ENCODE data around the gene ZNF223.

The ZNF223 gene

DNA sequence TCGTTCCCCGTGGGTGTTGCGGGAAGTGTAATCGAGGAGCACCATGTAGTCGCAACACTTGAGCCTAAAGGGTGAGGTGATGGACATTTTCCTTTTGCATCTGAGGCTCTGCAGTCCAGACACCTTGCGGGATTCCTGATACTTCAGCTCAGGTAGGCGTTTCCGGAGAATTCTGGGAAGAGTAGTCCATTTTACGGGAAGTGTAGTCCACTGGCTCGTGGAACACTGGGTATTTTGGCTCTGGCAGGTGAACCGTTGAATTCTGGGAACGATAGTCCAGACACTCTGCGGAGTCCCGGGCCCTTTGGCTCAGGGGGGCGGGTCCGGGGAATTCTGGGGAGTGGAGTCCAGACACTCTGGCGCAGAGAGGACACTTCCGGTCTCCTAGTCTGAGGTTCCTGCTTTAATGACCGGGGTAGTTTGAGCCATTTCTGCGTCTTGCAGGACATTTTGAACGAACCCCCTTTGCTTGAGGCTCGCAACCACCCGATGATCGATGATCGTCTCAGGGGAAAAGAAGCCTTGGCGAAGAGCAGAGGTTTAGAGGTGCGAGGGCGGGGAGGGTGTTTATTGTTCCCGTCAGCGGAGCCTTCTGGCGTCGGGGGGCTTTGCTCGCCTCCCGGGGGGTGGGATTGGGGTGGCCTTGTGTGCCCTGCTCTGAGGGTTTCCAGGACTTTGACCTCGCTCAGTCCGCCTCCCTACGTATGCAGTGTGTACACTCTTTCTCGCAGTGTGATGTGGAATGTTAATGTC is at the start of gene ZNF223:
TSS of gene ZNF223 (plus strand) at position 387 of the 753 bp plus-strand sequence. CDS start 3,141 bp downstream, outside the sequence.
- FAIRE-seq = no peak

DNA sequence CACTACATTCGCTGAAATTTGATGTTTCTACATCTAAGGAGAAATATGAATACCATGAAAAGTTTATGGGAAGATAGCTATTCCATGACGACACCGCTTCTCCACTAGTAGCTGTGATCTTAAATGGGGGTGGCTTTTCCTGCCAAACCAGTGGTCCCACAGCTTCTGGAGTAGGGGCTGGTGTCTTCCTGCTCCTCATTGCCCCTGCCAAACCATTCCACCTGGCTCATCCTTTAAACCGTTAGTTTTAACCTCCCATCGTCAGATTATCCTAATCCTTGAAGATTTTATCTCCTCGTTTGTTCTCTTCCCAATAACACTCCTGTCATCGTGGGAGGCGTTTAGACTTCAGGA is 49.6 kb upstream of the ZNF223 start:
- FAIRE-seq = no peak

DNA sequence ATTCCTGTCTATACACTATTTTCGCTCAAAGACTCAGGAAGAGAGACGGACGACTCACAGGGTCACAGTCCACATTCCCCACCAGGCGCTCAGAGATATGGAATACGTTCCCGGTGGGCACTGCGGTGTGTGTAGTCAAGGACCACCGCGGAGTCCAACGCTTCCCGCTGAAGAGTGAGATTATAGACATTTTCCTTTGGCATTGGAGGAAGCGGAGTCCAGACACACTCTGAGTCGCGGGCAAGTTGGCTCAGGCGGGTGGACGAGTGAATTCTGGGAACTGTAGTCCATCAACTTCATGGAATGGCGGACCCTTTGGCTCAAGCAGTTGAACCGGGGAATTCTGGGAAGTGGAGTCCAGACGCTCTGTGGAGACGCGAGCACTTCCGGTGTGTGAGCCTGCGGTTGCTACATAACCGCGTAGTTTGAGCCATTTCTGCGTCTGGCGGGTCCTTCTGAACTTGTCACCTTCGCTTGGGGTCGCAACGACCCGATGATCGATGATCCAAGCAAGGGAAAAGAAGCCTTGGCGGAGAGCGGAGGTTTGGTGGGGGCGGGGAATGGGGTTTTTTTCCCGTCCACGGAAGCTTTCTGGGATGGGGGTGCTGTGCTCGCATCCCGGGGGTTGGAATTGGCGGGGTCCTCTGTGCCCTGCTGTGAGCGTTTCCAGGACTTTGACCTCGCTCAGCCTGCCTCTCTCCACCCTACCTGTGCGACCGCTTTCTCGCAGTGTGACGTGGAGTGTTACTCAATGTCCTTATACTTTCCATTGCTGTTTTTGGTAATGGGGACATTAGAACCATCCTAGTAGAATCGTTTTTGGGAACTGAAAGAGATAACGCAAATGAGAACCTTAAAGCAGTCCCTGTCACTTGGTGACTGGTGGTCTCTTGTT is 49.0 kb upstream of the ZNF223 start, which contains the start of gene ZNF230:
TSS of gene ZNF230 (plus strand) at position 392 of the 895 bp plus-strand sequence. CDS start 4,122 bp downstream, outside the sequence.
- peak; percentile 97 for FAIRE-seq

DNA sequence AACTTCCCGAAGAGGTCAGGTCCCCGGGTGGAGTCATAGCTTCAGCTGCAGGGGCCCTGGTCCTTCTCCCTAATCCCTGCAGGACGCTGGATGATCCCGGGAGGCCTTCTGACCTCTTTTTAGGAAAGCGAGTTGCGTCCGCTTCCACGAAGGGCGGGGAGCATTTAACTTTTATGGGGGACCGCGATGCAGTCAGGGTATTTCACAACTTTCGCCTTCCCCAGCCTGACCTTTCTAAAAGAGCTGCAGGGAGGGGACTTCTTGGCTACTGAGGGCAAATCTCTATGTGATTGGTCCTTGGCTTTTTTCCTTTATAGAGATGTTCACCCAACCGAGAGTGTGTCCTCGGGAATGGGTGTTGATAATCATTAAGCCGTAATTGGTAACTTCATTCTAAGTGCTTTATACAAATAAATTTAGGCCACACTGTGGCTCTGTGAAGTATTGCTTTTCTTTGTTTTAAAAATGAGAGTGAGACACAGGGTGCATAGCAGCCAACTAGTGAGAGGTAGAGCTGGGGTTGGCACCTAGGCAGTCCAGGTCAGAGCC is 48.3 kb upstream of the ZNF223 start:
- no peak for FAIRE-seq

DNA sequence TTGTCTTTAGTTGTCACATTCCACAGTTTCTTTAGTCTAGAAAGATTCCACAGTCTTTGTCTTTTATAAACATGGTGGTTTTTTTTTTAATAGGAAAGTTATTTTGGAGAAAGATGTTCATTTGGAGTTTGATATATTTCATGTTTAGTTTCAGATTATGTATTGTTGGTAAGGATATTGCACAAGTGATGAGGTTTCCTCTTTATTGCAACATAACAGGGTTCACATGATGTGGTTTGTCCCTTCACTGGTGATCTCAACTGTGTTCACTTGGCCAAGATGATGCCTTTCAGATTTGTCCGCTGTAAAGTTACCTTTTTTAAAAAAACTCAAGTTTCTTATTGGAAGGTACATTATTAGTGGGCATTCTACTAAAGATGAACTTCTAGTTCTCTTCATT is 45.9 kb upstream of the ZNF223 start:
- no peak for FAIRE-seq

DNA sequence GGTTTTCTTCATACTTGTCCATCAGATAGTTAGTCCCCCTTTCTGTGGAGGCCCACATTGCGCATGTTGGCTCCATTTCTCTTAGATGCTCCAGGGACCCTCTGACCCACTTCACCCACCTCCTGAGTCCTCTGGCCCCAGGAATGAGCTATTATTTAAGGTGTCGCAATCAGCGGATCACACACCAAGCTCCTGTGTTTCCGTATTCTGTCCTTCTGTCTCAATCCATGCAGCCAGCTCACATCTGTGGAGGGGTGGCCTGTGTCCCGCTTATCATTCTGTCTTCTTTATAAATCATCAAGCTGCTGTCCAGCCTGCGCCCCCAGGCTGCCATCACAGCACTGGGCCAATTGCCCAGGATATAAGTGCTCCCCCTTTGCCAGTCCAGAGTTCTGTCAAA is 44.4 kb upstream of the ZNF223 start:
- FAIRE-seq = no peak

DNA sequence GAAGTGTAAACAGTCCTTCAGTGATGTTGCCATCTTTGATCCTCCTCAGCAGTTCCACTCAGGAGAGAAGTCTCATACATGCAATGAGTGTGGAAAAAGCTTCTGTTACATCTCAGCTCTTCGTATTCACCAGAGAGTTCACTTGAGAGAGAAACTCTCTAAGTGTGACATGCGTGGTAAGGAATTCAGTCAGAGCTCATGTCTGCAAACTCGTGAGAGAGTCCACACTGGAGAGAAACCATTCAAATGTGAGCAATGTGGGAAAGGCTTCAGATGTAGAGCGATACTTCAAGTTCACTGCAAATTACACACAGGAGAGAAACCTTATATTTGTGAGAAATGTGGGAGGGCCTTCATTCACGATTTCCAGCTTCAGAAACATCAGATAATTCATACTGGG is 41.4 kb upstream of the ZNF223 start:
- FAIRE-seq = no peak

DNA sequence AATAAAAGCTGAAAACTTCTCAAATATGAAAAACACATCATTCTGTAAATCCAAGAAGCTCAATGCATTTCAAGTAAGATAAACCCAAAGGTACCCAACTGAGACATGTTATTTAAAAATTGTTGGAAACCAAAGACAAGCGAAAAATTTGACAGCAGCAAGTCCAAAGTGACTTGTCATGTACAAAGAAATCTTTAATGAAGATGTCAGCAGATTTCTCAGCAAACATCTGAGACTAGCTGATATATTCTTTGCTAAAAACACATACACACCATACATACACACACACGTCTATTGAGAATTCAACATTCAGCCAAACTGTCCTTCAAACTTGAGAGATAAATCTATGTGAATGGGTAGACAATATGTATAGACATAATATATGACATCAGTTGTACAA is 32.3 kb upstream of the ZNF223 start:
- no peak for FAIRE-seq

DNA sequence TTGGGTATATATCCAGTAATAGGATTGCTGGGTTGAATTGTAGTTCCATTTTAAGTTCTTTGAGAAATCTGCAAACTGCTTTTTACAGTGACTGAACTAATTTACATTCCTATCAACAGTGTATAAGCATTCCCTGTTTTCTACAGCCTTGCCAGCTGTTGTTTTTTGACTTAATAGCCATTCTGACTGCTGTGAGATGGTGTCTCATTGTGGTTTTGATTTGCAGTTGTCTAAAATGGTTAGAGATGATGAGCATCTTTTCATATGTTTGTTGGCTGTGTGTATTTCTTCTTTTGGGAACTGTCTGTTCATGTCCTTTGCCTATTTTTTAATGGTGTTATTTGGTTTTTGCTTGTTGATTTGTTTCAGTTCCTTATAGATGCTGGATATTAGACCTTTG is 30.6 kb upstream of the ZNF223 start:
- no peak for FAIRE-seq

DNA sequence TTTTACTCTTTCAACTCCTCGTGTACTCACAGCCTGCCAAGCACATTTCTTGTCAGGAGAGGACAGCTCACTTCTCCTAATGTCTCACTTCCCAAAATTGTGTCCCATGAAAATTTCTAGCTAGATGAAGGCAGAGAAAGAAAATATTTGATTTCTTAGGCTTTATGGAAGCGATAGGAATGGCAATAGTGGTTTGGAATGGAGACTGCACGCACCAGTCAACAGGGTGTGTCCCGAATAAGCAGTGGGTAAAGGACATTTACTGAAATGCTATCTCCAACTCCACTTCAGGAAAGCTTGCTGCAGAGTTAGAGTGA is 27.0 kb upstream of the ZNF223 start:
- no peak for FAIRE-seq

DNA sequence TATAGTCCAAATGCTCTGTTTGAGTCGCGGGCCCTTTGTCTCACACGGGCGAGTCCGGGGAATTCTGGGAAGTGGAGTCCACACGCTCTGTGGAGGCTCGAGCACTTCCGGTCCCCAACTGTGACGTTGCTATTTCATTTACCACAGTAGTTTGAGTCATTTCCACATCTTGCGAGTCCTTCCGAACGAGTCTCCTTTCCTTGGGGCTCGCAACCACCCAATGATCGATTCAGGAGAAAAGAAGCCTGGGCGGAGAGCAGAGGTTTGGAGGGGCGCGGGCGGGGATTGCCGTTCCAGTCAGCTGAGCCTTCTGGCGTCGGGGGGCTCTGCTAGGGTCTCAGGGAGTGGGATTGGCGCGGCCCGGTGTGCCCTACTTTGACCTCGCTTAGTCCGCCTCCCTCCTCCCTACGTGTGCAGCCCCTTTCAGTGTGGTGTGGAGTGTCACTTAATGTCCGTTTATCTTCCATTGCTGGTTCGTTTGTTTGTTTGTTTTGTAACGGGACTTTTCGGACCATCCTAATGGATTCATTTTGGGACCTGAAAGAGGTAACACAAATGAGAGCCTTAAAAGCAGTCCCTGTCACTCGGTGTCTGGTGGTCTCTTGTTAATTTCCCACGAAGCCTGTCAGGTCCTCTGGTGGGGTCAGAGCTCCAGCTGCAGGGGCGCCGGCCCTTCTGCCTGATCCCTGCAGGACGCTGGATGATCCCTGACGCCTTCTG is 26.5 kb upstream of the ZNF223 start, which contains the start of gene ZNF222:
TSS of gene ZNF222 (plus strand) at position 163 of the 720 bp plus-strand sequence. CDS start at position 221, 58 bp downstream.
- FAIRE-seq = no peak

DNA sequence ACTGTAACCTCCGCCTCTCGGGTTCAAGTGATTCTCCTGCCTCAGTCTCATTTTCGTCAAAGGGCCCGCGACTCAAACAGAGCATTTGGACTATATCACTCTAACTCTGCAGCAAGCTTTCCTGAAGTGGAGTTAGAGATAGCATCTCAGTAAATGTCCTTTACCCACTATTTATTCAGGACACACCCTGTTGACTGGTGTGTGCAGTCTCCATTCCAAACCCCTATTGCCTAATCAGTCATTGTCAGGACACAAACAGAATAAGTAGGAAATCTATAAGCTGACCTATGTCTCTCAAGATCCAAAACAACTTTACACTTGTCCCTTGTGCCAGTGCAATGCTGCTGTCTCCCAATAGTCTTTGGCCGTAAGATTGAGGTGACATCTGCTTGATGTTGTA is 25.2 kb upstream of the ZNF223 start:
- FAIRE-seq = no peak

DNA sequence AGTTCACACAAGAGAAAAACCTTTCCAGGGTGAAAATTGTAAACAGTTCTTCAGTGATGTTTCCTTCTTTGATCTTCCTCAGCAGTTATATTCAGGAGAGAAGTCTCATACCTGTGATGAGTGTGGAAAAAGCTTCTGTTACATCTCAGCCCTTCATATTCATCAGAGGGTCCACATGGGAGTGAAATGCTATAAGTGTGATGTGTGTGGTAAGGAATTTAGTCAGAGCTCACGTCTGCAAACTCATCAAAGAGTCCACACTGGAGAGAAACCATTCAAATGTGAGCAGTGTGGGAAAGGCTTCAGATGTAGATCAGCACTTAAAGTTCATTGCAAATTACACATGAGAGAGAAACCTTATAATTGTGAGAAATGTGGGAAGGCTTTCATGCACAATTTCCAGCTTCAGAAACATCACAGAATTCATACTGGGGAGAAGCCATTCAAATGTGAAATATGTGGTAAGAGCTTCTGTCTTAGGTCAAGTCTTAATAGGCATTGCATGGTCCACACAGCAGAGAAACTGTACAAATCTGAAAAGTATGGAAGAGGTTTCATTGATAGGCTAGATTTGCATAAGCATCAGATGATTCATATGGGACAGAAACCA is 19.7 kb upstream of the ZNF223 start:
- no peak for FAIRE-seq

DNA sequence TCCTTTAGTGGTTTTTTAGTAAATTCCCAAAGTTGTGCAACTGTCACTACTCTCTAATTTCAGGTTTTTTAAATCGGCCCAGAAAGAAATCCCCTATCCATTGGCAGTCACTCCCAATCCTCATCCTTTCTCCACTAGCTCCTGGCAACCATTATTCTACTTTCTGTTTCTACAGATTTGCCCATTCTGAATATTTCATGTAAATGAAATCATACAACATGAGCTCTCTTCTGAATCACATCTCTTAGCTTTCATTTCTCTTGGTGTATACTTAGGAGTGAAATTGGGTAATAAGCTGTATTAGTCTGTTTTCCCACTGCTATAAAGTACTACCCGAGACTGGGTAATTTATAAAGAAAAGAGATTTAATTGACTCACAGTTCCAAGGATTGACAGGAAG is 9.7 kb upstream of the ZNF223 start:
- FAIRE-seq = no peak

DNA sequence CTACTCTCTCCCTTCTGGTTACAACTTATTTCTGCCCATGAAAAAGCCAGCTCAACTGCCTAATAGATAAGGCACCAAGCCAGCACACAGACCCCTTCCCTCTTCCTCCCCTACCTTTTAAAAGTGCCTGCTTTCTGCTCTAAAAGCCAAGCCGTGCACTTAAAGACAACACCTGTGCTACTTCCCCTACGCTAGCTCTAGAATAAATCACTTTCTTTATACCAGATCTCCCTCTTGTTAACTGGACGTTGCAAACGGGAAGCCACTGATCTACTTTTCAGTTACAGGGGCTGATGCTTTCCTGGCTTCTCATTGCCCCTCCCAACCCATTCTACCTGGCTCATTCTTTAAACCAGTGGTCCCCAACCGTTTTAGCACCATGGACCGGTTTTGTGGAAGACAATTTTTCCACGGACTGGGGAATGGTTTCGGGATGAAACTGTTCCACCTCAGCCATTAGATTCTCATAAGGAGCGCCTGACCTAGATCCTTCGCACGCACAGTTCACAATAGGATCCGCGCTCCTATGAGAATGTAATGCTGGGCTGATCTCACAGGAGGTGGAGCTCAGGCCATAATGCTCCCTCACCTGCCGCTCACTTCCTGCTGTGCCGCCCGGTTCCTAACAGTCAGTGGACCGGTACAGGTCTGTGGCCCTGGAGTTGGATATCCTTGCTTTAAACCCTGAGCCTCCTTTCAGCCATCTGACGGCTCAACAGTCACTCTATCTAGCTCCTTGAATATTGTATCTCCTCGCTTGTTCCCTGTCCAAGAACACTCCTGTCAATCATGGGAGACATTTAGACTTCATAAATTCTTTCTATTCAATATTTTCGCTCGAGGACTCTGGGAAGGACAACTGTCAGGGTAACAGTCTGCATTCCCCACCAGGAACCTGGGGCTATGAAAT is 841 bp upstream of the ZNF223 start:
- no peak for FAIRE-seq

DNA sequence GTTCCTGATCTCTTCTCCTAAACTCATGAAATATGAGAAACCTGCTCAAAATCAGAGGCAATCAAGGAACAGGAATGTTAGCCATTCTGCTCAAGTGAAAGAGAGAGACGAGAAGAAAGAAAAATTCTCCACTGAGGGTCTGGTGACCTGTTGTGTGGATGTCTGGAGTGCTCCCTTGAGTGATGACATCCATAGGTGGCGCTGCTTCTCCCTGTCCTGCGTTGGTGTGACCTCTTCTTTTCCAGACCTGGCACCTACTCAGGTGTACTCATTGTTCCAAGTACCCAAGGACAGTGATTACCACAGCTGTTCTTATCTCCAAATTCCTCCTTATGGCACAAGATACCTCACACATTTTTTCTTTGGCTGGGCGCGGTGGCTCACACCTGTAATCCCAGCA is 4.0 kb downstream of the ZNF223 start:
- no peak for FAIRE-seq

DNA sequence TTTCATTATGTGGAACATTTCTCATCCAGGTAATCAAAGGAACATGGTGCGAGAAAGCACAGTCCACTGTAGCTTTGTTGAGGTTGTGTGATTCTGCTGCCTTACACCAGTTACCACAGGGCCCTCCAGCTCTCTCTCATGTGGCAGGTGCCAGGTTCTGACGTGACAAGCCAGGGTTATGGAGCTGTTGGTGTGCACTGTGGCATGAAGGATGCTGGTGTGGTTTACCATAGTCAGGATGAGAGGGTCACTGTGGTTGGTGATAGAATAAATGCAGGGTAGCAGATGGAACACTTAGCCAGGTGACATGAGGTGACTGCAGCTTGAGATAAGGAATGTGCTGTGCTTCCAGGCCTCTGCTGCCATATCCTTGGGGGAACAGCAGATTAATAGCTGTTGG is 7.4 kb downstream of the ZNF223 start:
- FAIRE-seq = no peak

DNA sequence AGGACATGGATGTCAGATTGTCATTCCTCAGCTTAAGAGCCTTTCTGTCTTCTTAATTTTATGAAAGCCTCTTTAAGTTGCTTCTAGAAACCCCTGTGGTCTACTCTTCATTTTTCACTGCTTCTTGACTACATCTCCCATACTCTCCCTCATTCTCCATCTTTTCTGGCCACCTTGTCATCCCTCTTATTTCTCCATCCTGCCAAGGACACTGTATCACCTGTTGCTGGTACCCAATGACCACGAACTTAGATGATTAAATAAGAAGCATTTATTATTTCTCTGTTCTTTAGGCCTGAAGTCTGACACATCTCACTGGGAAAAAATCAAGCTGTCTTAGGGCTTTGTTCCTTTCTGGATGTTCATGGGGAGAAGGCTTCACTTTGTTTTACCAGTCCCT is 9.2 kb downstream of the ZNF223 start:
- FAIRE-seq = no peak

DNA sequence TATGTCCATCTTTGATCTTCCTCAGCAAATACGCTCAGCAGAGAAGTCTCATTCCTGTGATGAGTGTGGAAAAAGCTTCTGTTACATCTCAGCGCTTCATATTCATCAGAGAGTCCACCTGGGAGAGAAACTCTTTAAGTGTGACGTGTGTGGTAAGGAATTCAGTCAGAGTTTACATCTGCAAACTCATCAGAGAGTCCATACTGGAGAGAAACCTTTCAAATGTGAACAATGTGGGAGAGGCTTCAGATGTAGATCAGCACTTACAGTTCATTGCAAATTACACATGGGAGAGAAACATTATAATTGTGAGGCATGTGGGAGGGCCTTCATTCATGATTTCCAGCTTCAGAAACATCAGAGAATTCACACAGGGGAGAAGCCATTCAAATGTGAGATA is 14.5 kb downstream of the ZNF223 start:
- no peak for FAIRE-seq

DNA sequence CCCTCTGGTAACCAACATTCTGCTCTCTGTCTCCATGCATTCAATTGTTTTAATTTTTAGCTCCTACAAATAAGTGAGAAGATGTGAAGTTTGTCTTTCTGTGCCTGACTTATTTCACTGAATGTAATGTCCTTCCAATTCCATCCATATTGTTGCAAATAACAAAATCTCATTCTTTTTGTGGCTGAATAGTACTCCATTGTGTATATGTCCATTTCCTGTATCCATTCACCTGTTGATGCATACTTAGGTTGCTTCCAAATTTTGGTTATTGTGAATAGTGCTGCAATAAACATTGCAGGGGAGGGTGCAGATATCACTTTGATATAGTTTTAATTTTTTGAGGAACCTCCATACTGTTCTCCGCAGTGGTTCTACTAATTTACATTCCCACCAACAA is 17.6 kb downstream of the ZNF223 start:
- FAIRE-seq = no peak

DNA sequence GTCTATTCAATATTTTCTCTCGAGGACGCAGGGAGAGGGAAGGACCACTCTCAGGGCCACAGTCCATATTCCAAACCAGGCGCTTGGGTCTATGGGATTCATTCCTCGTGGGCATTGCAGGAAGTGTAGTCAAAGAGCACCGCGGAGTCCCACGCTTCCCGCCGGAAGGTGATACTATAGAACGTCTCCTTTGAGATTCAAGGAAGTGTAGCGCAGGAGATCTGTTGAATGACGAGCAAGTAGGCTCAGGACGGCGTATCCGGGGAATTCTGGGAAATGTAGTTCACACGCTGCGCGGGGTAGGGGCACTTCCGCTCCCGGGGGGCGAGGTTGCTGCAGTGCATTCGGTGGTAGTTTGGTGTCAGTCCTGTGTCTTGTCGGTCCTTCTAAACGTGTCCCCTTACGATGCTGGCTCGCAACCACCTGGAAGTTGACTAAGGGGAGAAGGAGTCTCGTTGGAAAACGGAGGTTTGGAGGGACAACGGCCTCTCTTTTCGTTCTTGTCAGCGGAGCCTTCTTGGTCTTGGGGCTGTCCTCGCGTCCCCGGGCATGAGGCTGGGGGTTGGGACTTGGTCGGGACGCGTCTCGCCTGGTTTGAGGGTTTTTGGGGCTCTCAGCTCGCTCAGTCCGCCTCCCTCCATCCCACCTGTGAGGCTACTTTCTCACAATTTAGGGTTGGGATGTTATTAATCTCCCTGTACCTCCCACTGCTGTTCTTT is 20.1 kb downstream of the ZNF223 start, which contains the start of gene ZNF284:
TSS of gene ZNF284 (plus strand) at position 336 of the 719 bp plus-strand sequence. CDS start 4,231 bp downstream, outside the sequence.
- FAIRE-seq = no peak

Data from G401.6 (cell line).